Measurements from ENCODE around the gene GRIA4.
"Not testable (repeated sequence)": the region's sequence is repeated elsewhere in the genome, so short reads cannot be mapped to it uniquely, and the experiment has no call there.

- not testable (repeated sequence) for TF ChIP-seq ZNF514, ZSCAN4, ZBTB21, ZBTB17 (tag by site-specific recombination; IDR thresholded peaks at IDR 0.05)
- TF ChIP-seq, protein P1, sequence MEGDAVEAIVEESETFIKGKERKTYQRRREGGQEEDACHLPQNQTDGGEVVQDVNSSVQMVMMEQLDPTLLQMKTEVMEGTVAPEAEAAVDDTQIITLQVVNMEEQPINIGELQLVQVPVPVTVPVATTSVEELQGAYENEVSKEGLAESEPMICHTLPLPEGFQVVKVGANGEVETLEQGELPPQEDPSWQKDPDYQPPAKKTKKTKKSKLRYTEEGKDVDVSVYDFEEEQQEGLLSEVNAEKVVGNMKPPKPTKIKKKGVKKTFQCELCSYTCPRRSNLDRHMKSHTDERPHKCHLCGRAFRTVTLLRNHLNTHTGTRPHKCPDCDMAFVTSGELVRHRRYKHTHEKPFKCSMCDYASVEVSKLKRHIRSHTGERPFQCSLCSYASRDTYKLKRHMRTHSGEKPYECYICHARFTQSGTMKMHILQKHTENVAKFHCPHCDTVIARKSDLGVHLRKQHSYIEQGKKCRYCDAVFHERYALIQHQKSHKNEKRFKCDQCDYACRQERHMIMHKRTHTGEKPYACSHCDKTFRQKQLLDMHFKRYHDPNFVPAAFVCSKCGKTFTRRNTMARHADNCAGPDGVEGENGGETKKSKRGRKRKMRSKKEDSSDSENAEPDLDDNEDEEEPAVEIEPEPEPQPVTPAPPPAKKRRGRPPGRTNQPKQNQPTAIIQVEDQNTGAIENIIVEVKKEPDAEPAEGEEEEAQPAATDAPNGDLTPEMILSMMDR (tag by site-specific recombination; IDR thresholded peaks at IDR 0.05), result not testable (repeated sequence)
These were observed 163.6 kb downstream of the GRIA4 start for GRCh38 chr11:105773452-105773851.

Measured in HEK293 (cell line).